Measurements from ENCODE around the gene C22orf42. TPM values are rescaled to one million over a fixed set of nuclear protein-coding genes. Genes with fewer than 3 reads are reported as not detected.

The C22orf42 gene
- total and polyA plus RNA-seq, 12 donors, result 0.17 to 0.80 (median 0.55) TPM; not detected in 7

- Histone ChIP-seq H3K9me3 (replicated peaks in 1 of 3) (no peaks in the 10 kb centered on the region), H3K27me3 (no peaks in the 10 kb centered on the region), H3K27ac (no peak overlapping the region), H3K4me1 (replicated peaks in 1 of 2) (no peaks in the 10 kb centered on the region), H3K36me3 (replicated peaks in 1 of 2) (no peaks in the 10 kb centered on the region), H3K4me3 (no peak overlapping the region)
- WGBS, 4 donors, result 70 to 79% (median 75%) methylated on average over 9 to 10 of the region's 10 CpGs
- TF ChIP-seq CTCF (IDR thresholded peaks at IDR 0.05) (no peak), POLR2A (IDR thresholded peaks at IDR 0.05) (no peak)
- DNase-seq, result no peak
- intact Hi-C loops (cut with DNase I), result no loop called here
These were observed 35.4 kb downstream of the C22orf42 start for GRCh38 chr22:32123657-32124056.

GRCh38 chr22:32122899-32123298 is 36.2 kb downstream of the C22orf42 start:
- DNase-seq, result no peak
- intact Hi-C loops (cut with DNase I), result no loop called here
- Histone ChIP-seq H3K9me3 (replicated peaks in 1 of 3) (no peaks in the 10 kb centered on the region), H3K4me3 (no peak overlapping the region), H3K36me3 (replicated peaks in 1 of 2) (no peaks in the 10 kb centered on the region), H3K4me1 (replicated peaks in 1 of 2) (no peaks in the 10 kb centered on the region), H3K27ac (no peak overlapping the region), H3K27me3 (no peaks in the 10 kb centered on the region)
- WGBS, 4 donors, result 84 to 92% (median 91%) methylated on average over 14 to 15 of the region's 15 CpGs; no CpG with 5 or more reads in 1 of the 4 donors
- TF ChIP-seq CTCF (IDR thresholded peaks at IDR 0.05) (no peak), POLR2A (IDR thresholded peaks at IDR 0.05) (no peak)

GRCh38 chr22:32120603-32121002 is 38.5 kb downstream of the C22orf42 start:
- Histone ChIP-seq H3K9me3 (replicated peaks in 1 of 3) (no peaks in the 10 kb centered on the region), H3K27me3 (no peaks in the 10 kb centered on the region), H3K4me1 (replicated peaks in 1 of 2) (no peaks in the 10 kb centered on the region), H3K36me3 (replicated peaks in 1 of 2) (no peaks in the 10 kb centered on the region), H3K27ac (no peak overlapping the region), H3K4me3 (no peak overlapping the region)
- DNase-seq, result no peak
- intact Hi-C loops (cut with DNase I), result no loop called here
- 83 to 94% (median 92%) methylated on average over 1 to 20 of the region's 20 CpGs for WGBS, 4 donors
- TF ChIP-seq POLR2A (IDR thresholded peaks at IDR 0.05) (no peak), CTCF (IDR thresholded peaks at IDR 0.05) (no peak)

- WGBS, 4 donors, result 73 to 89% (median 81%) methylated on average over 9 to 15 of the region's 15 CpGs
- H3K9me3 ChIP-seq (replicated peaks in 1 of 3), result no peaks in the 10 kb centered on the region
- H3K27ac ChIP-seq, result no peak overlapping the region
- H3K36me3 ChIP-seq (replicated peaks in 1 of 2), result no peaks in the 10 kb centered on the region
- DNase-seq, result no peak
- intact Hi-C loops (cut with DNase I), result no loop called here
- no peak overlapping the region for H3K4me3 ChIP-seq
- no peaks in the 10 kb centered on the region for H3K27me3 ChIP-seq
- TF ChIP-seq CTCF (IDR thresholded peaks at IDR 0.05) (no peak), POLR2A (IDR thresholded peaks at IDR 0.05) (no peak)
- no peaks in the 10 kb centered on the region for H3K4me1 ChIP-seq (replicated peaks in 1 of 2)
These were observed 39.4 kb downstream of the C22orf42 start for GRCh38 chr22:32119568-32120235.

Measured in adrenal gland (tissue), 12 donors.